Measurements from ENCODE around the gene FKBP5.
A peak's percentile ranks its signal among the peaks of the same experiment; 100 is the strongest.

GRCh38 chr6:35728683-35729678, 40.3 kb upstream of the FKBP5 start:
- TF ChIP-seq, protein P1, sequence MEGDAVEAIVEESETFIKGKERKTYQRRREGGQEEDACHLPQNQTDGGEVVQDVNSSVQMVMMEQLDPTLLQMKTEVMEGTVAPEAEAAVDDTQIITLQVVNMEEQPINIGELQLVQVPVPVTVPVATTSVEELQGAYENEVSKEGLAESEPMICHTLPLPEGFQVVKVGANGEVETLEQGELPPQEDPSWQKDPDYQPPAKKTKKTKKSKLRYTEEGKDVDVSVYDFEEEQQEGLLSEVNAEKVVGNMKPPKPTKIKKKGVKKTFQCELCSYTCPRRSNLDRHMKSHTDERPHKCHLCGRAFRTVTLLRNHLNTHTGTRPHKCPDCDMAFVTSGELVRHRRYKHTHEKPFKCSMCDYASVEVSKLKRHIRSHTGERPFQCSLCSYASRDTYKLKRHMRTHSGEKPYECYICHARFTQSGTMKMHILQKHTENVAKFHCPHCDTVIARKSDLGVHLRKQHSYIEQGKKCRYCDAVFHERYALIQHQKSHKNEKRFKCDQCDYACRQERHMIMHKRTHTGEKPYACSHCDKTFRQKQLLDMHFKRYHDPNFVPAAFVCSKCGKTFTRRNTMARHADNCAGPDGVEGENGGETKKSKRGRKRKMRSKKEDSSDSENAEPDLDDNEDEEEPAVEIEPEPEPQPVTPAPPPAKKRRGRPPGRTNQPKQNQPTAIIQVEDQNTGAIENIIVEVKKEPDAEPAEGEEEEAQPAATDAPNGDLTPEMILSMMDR (IDR thresholded peaks at IDR 0.05), result peak in 3 of 6 experiments; percentile 9 to 38 (median 11)
- peak in 2 of 4 donors; percentile 15 to 33 for TF ChIP-seq POLR2A (IDR thresholded peaks at IDR 0.05)

Measured in esophagus squamous epithelium (tissue), 4 donors.